Hematopoietic multipotent progenitor cell treated with erythropoietin and hydrocortisone succinate and interleukin-3 and kit ligand, for 6 days (in vitro differentiated cells): ENCODE data around the gene CCDC73.
A peak's percentile ranks its signal among the peaks of the same experiment; 100 is the strongest.
"Not testable (repeated sequence)": the region's sequence is repeated elsewhere in the genome, so short reads cannot be mapped to it uniquely, and the experiment has no call there.

Experiments used
- DNase-seq: peaks from one replicate; pipeline ENCODE4 v3.0.0-alpha.2; 2015

Gene CCDC73

GRCh38 chr11:32792948-32793475, 1.4 kb downstream of the CCDC73 start:
- peak; percentile 82 for DNase-seq

GRCh38 chr11:32792111-32792947, 2.1 kb downstream of the CCDC73 start:
- DNase-seq, result no peak

GRCh38 chr11:32790916-32791315, 3.5 kb downstream of the CCDC73 start:
- no peak for DNase-seq

GRCh38 chr11:32786811-32787210, 7.7 kb downstream of the CCDC73 start:
- DNase-seq, result no peak

GRCh38 chr11:32785262-32785661, 9.2 kb downstream of the CCDC73 start:
- no peak for DNase-seq

- DNase-seq, result no peak
Observed at GRCh38 chr11:32781721-32782120, 12.7 kb downstream of the CCDC73 start.

GRCh38 chr11:32780839-32781238, 13.6 kb downstream of the CCDC73 start:
- DNase-seq, result not testable (repeated sequence)

- DNase-seq, result peak; percentile 14
Observed at GRCh38 chr11:32779136-32779535, 15.3 kb downstream of the CCDC73 start.

- no peak for DNase-seq
Observed at GRCh38 chr11:32775908-32776307, 18.6 kb downstream of the CCDC73 start.

GRCh38 chr11:32774081-32774480, 20.4 kb downstream of the CCDC73 start:
- no peak for DNase-seq

- DNase-seq, result no peak
Observed at GRCh38 chr11:32772731-32773130, 21.7 kb downstream of the CCDC73 start.

- DNase-seq, result not testable (repeated sequence)
Observed at GRCh38 chr11:32761774-32762173, 32.7 kb downstream of the CCDC73 start.

GRCh38 chr11:32758291-32758690, 36.2 kb downstream of the CCDC73 start:
- no peak for DNase-seq

- not testable (repeated sequence) for DNase-seq
Observed at GRCh38 chr11:32753181-32753580, 41.3 kb downstream of the CCDC73 start.

GRCh38 chr11:32752001-32752400, 42.5 kb downstream of the CCDC73 start:
- no peak for DNase-seq

- DNase-seq, result no peak
Observed at GRCh38 chr11:32751381-32751780, 43.1 kb downstream of the CCDC73 start.

GRCh38 chr11:32729976-32730375, 64.5 kb downstream of the CCDC73 start:
- no peak for DNase-seq

- no peak for DNase-seq
Observed at GRCh38 chr11:32723332-32723731, 71.1 kb downstream of the CCDC73 start.

GRCh38 chr11:32722255-32722654, 72.2 kb downstream of the CCDC73 start:
- DNase-seq, result no peak

GRCh38 chr11:32713496-32713895, 81.0 kb downstream of the CCDC73 start:
- DNase-seq, result peak; percentile 37

GRCh38 chr11:32708978-32709377, 85.5 kb downstream of the CCDC73 start:
- DNase-seq, result not testable (repeated sequence)

GRCh38 chr11:32706985-32707741, 87.3 kb downstream of the CCDC73 start:
- no peak for DNase-seq

- no peak for DNase-seq
Observed at GRCh38 chr11:32705309-32706033, 89.0 kb downstream of the CCDC73 start.
